ENCODE results near the gene XPO6.

GRCh38 chr16:28164140-28164539, 47.6 kb downstream of the XPO6 start:
- no peak for TF ChIP-seq CTCF (conservative IDR thresholded peaks at IDR 0.05; ENCODE audit: low read depth, low read length)
- TF ChIP-seq EZH2 (IDR thresholded peaks at IDR 0.05; ENCODE audit: low read length, unreplicated experiment): no peak
- no peak for TF ChIP-seq EZH2phosphoT487 (IDR thresholded peaks at IDR 0.05; ENCODE audit: borderline replicate concordance, low read length)

Measured in PC-3 (cell line).